IPS-20b (cell line): ENCODE results near the gene LGR5.

Experiments used
- H3K27ac ChIP-seq: one replicate; pipeline ENCODE4 v1.5.1; 2013; ENCODE audit warnings: low read length
- H3K27me3 ChIP-seq: 2 replicates; pipeline ENCODE4 v1.6.1; 2013; ENCODE audit warnings: mild to moderate bottlenecking, low read length, inconsistent platforms; ENCODE audit not compliant: insufficient read depth
- H3K36me3 ChIP-seq: 2 replicates; pipeline ENCODE4 v1.6.1; 2013; ENCODE audit warnings: low read depth, mild to moderate bottlenecking, inconsistent platforms, low read length, moderate library complexity; ENCODE audit not compliant: insufficient read depth
- H3K4me1 ChIP-seq: 2 replicates; pipeline ENCODE4 v1.6.1; 2013; ENCODE audit warnings: mild to moderate bottlenecking, control low read depth, inconsistent platforms, low read length, moderate library complexity; ENCODE audit not compliant: insufficient read depth
- H3K4me3 ChIP-seq: 2 replicates; pipeline ENCODE4 v1.5.1; 2013; ENCODE audit warnings: mild to moderate bottlenecking, low read length, inconsistent platforms
- H3K9ac ChIP-seq: 2 replicates; pipeline ENCODE4 v1.6.1; 2013; ENCODE audit warnings: low read depth, mild to moderate bottlenecking, inconsistent platforms, low read length, moderate library complexity
- H3K9me3 ChIP-seq: 2 replicates; pipeline ENCODE4 v1.6.1; 2013; ENCODE audit warnings: mild to moderate bottlenecking, low read depth, low read length, inconsistent platforms; ENCODE audit not compliant: insufficient read depth

LGR5 gene

GRCh38 chr12:71585218-71585617 is 145.6 kb downstream of the LGR5 start:
- H3K4me1 ChIP-seq = no peaks in the 10 kb centered on the region
- no peak overlapping the region for H3K27ac ChIP-seq
- no peaks in the 10 kb centered on the region for H3K27me3 ChIP-seq
- no peaks in the 10 kb centered on the region for H3K36me3 ChIP-seq
- no peaks in the 10 kb centered on the region for H3K9me3 ChIP-seq
- H3K4me3 ChIP-seq = no peak overlapping the region
- H3K9ac ChIP-seq = no peak overlapping the region

GRCh38 chr12:71587012-71587411 is 147.4 kb downstream of the LGR5 start:
- Histone ChIP-seq H3K9me3 (no peaks in the 10 kb centered on the region), H3K27me3 (no peaks in the 10 kb centered on the region), H3K27ac (no peak overlapping the region)

GRCh38 chr12:71589478-71589881 is 149.9 kb downstream of the LGR5 start:
- no peak overlapping the region for H3K9ac ChIP-seq
- H3K4me3 ChIP-seq = no peak overlapping the region
- no peaks in the 10 kb centered on the region for H3K27me3 ChIP-seq
- no peaks in the 10 kb centered on the region for H3K9me3 ChIP-seq
- H3K4me1 ChIP-seq = peaks cover 3% of the 10 kb centered on the region; the same call in 1 of the 2 replicates
- H3K27ac ChIP-seq = no peak overlapping the region
- H3K36me3 ChIP-seq = no peaks in the 10 kb centered on the region

More at GRCh38 chr12:71587012-71587411, 147.4 kb downstream of the LGR5 start:
- no peaks in the 10 kb centered on the region for H3K36me3 ChIP-seq
- peaks cover 3% of the 10 kb centered on the region; the same call in 1 of the 2 replicates for H3K4me1 ChIP-seq
- H3K9ac ChIP-seq = no peak overlapping the region
- no peak overlapping the region for H3K4me3 ChIP-seq

- no peaks in the 10 kb centered on the region for H3K27me3 ChIP-seq
- no peaks in the 10 kb centered on the region for H3K36me3 ChIP-seq
- no peak overlapping the region for H3K4me3 ChIP-seq
These were observed 152.0 kb downstream of the LGR5 start for GRCh38 chr12:71591601-71592000.

GRCh38 chr12:71592841-71593240 is 153.2 kb downstream of the LGR5 start:
- no peak overlapping the region for H3K27ac ChIP-seq
- H3K9ac ChIP-seq = no peak overlapping the region
- no peaks in the 10 kb centered on the region for H3K27me3 ChIP-seq
- H3K36me3 ChIP-seq = no peaks in the 10 kb centered on the region
- H3K4me3 ChIP-seq = no peak overlapping the region
- peaks cover 3% of the 10 kb centered on the region; the same call in 1 of the 2 replicates for H3K4me1 ChIP-seq
- no peaks in the 10 kb centered on the region for H3K9me3 ChIP-seq

More at GRCh38 chr12:71591601-71592000, 152.0 kb downstream of the LGR5 start:
- H3K9me3 ChIP-seq = no peaks in the 10 kb centered on the region
- H3K4me1 ChIP-seq = peaks cover 3% of the 10 kb centered on the region; the same call in 1 of the 2 replicates
- no peak overlapping the region for H3K9ac ChIP-seq
- H3K27ac ChIP-seq = no peak overlapping the region

GRCh38 chr12:71594214-71594948 is 154.8 kb downstream of the LGR5 start:
- Histone ChIP-seq H3K27ac (no peak overlapping the region), H3K36me3 (no peaks in the 10 kb centered on the region), H3K9ac (no peak overlapping the region), H3K4me1 (peaks cover 3% of the 10 kb centered on the region; the same call in 1 of the 2 replicates), H3K27me3 (no peaks in the 10 kb centered on the region), H3K9me3 (no peaks in the 10 kb centered on the region), H3K4me3 (no peak overlapping the region)

- Histone ChIP-seq H3K4me1 (0 out of 2 replicates have a peak, but pooled peaks cover 6% of the 10 kb centered on the region), H3K9me3 (no peaks in the 10 kb centered on the region), H3K27ac (no peak overlapping the region), H3K4me3 (no peak overlapping the region), H3K9ac (no peak overlapping the region), H3K36me3 (no peaks in the 10 kb centered on the region), H3K27me3 (no peaks in the 10 kb centered on the region)
These were observed 159.6 kb downstream of the LGR5 start for GRCh38 chr12:71599210-71599609.

- no peak overlapping the region for H3K9ac ChIP-seq
- H3K27me3 ChIP-seq = no peaks in the 10 kb centered on the region
- no peaks in the 10 kb centered on the region for H3K9me3 ChIP-seq
- no peak overlapping the region for H3K27ac ChIP-seq
- no peak overlapping the region for H3K4me3 ChIP-seq
- peaks cover 1% of the 10 kb centered on the region; the same call in 1 of the 2 replicates for H3K36me3 ChIP-seq
- H3K4me1 ChIP-seq = 0 out of 2 replicates have a peak, but pooled peaks cover 6% of the 10 kb centered on the region
These were observed 161.9 kb downstream of the LGR5 start for GRCh38 chr12:71601546-71601945.

- H3K36me3 ChIP-seq = peaks cover 15% of the 10 kb centered on the region
- no peak overlapping the region for H3K9ac ChIP-seq
- no peaks in the 10 kb centered on the region for H3K27me3 ChIP-seq
- H3K9me3 ChIP-seq = no peaks in the 10 kb centered on the region
- H3K27ac ChIP-seq = no peak overlapping the region
- 0 out of 2 replicates have a peak, but pooled peaks cover 6% of the 10 kb centered on the region for H3K4me1 ChIP-seq
- no peak overlapping the region for H3K4me3 ChIP-seq
These were observed 163.4 kb downstream of the LGR5 start for GRCh38 chr12:71602761-71603577.

- Histone ChIP-seq H3K9ac (no peak overlapping the region), H3K9me3 (no peaks in the 10 kb centered on the region), H3K36me3 (peaks cover 36% of the 10 kb centered on the region), H3K27ac (no peak overlapping the region), H3K4me1 (0 out of 2 replicates have a peak, but pooled peaks cover 6% of the 10 kb centered on the region), H3K27me3 (no peaks in the 10 kb centered on the region), H3K4me3 (no peak overlapping the region)
These were observed 165.4 kb downstream of the LGR5 start for GRCh38 chr12:71605039-71605438.

- H3K27me3 ChIP-seq = no peaks in the 10 kb centered on the region
- H3K9me3 ChIP-seq = no peaks in the 10 kb centered on the region
- H3K9ac ChIP-seq = no peak overlapping the region
- H3K4me1 ChIP-seq = no peaks in the 10 kb centered on the region
- no peak overlapping the region for H3K4me3 ChIP-seq
- no peak overlapping the region for H3K27ac ChIP-seq
- peaks cover 61% of the 10 kb centered on the region for H3K36me3 ChIP-seq
These were observed 168.1 kb downstream of the LGR5 start for GRCh38 chr12:71607494-71608330.
